Ishikawa (cell line): ENCODE data around the gene FRK.

Source experiments
- CEBPB ChIP-seq: IDR thresholded peaks from 2 replicates; pipeline ENCODE4 v1.6.1; 2012
- CREB1 ChIP-seq: IDR thresholded peaks from 2 replicates; pipeline ENCODE4 v1.6.1; 2012; ENCODE audit warnings: low read depth
- EGR1 ChIP-seq: IDR thresholded peaks from 2 replicates; pipeline ENCODE4 v1.6.1; 2012
- EP300 ChIP-seq: IDR thresholded peaks from 2 replicates; pipeline ENCODE4 v1.6.1; 2012; ENCODE audit warnings: borderline replicate concordance
- FOXM1 ChIP-seq: IDR thresholded peaks from 2 replicates; pipeline ENCODE4 v1.6.1; 2012; ENCODE audit warnings: low read depth, borderline replicate concordance
- RAD21 ChIP-seq: IDR thresholded peaks from 2 replicates; pipeline ENCODE4 v1.6.1; 2012; ENCODE audit warnings: low read depth
- TAF1 ChIP-seq: IDR thresholded peaks from 2 replicates; pipeline ENCODE4 v1.6.1; 2012; ENCODE audit warnings: low read depth, mild to moderate bottlenecking
- TCF12 ChIP-seq: IDR thresholded peaks from 2 replicates; pipeline ENCODE4 v1.6.1; 2012; ENCODE audit warnings: low read depth
- TEAD4 ChIP-seq: IDR thresholded peaks from 2 replicates; pipeline ENCODE4 v1.6.1; 2012
- YY1 ChIP-seq: IDR thresholded peaks from 2 replicates; pipeline ENCODE4 v1.6.1; 2012; ENCODE audit warnings: low read depth
- ZBTB7A ChIP-seq: IDR thresholded peaks from 2 replicates; pipeline ENCODE4 v1.6.1; 2012; ENCODE audit warnings: low read depth
- TF ChIP-seq, protein P1 (sequence below): IDR thresholded peaks from 2 replicates; pipeline ENCODE4 v1.6.1; 2012
- TF ChIP-seq, protein P2 (sequence below): IDR thresholded peaks from 2 replicates; pipeline ENCODE4 v1.6.1; 2012; ENCODE audit warnings: low read depth, mild to moderate bottlenecking

DNA sequence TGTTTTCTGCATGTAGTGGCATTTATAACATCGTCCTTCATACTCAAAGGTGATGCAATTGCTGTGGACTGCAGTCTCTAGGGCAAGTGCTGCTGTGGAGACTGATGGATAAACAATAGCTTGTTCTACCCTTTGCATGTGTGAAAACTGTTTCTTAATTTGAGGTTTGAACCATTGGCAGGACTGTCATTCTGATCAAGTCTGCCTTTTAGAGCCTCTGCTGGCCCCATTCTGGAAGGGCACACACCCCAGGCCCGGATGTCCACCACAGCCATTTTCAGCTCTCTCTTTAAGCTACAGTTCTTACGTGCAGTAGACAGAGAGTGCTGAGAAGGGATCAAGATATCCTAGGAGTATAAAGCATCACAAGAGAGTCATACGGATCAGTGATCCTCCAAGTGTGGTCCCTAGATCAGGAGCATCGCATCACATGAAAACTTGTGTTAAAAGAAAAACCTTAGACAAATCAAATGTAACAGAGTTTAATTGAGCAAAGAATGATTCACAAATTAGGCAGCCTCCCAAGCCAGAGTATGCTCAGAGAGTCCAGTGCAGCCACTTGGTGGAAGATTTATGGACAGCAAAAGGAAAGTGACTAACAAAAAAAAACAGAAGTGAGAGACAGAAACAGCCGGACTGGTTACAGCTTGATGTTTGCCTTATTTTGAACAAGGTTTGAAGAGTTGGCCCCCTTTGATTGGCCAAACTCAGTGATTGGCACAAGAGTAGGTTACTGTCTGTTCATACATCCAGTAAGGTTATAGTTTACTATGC lies 52.0 kb downstream of the FRK start:
- TF ChIP-seq EP300 (no peak), RAD21 (no peak), TCF12 (no peak), CREB1 (no peak), FOXM1 (no peak), CEBPB (no peak), YY1 (no peak), TAF1 (no peak), EGR1 (no peak), ZBTB7A (no peak), TEAD4 (no peak)
- TF ChIP-seq, protein P1, sequence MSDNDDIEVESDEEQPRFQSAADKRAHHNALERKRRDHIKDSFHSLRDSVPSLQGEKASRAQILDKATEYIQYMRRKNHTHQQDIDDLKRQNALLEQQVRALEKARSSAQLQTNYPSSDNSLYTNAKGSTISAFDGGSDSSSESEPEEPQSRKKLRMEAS: no peak
- TF ChIP-seq, protein P2, sequence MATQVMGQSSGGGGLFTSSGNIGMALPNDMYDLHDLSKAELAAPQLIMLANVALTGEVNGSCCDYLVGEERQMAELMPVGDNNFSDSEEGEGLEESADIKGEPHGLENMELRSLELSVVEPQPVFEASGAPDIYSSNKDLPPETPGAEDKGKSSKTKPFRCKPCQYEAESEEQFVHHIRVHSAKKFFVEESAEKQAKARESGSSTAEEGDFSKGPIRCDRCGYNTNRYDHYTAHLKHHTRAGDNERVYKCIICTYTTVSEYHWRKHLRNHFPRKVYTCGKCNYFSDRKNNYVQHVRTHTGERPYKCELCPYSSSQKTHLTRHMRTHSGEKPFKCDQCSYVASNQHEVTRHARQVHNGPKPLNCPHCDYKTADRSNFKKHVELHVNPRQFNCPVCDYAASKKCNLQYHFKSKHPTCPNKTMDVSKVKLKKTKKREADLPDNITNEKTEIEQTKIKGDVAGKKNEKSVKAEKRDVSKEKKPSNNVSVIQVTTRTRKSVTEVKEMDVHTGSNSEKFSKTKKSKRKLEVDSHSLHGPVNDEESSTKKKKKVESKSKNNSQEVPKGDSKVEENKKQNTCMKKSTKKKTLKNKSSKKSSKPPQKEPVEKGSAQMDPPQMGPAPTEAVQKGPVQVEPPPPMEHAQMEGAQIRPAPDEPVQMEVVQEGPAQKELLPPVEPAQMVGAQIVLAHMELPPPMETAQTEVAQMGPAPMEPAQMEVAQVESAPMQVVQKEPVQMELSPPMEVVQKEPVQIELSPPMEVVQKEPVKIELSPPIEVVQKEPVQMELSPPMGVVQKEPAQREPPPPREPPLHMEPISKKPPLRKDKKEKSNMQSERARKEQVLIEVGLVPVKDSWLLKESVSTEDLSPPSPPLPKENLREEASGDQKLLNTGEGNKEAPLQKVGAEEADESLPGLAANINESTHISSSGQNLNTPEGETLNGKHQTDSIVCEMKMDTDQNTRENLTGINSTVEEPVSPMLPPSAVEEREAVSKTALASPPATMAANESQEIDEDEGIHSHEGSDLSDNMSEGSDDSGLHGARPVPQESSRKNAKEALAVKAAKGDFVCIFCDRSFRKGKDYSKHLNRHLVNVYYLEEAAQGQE: no peak
